Nucleus accumbens (tissue), 56 donors: ENCODE data around the gene NFATC4.
"Not testable (repeated sequence)": the region's sequence is repeated elsewhere in the genome, so short reads cannot be mapped to it uniquely, and the experiment has no call there.

Experiments
- DNase-seq, 56 donors: peaks; one replicate each; lab custom pipeline; 2025; lab: John Stamatoyannopoulos, UW

NFATC4 gene

DNA sequence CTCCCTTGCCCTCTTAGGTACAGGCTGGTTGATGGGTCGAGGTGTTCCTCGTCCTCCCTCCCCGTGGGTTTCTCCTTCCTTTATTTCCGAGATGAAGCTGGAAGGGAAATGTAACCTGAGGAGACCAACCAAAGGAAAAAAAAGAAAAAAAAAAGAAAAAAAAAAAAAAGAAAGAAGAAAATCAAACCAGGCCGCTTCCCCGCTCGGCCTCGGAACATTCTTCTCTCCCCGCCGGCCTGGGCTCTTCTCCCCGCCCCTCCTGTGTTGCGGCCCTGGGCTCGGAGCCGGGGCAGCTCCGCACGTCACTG lies 1.6 kb upstream of the NFATC4 start:
- no peak for DNase-seq

- peak in 38 of 56 donors; percentile 9 to 70 (median 33) for DNase-seq
These were observed 1.1 kb upstream of the NFATC4 start for GRCh38 chr14:24366721-24367513.

GRCh38 chr14:24368212-24368561 lies 203 bp downstream of the NFATC4 start:
- DNase-seq, result peak in 1 of 56 donors; percentile 61

GRCh38 chr14:24368562-24369252 lies 723 bp downstream of the NFATC4 start:
- peak in 29 of 56 donors; percentile 7 to 80 (median 30) for DNase-seq

GRCh38 chr14:24369463-24369862 lies 1.5 kb downstream of the NFATC4 start:
- no peak for DNase-seq

DNA sequence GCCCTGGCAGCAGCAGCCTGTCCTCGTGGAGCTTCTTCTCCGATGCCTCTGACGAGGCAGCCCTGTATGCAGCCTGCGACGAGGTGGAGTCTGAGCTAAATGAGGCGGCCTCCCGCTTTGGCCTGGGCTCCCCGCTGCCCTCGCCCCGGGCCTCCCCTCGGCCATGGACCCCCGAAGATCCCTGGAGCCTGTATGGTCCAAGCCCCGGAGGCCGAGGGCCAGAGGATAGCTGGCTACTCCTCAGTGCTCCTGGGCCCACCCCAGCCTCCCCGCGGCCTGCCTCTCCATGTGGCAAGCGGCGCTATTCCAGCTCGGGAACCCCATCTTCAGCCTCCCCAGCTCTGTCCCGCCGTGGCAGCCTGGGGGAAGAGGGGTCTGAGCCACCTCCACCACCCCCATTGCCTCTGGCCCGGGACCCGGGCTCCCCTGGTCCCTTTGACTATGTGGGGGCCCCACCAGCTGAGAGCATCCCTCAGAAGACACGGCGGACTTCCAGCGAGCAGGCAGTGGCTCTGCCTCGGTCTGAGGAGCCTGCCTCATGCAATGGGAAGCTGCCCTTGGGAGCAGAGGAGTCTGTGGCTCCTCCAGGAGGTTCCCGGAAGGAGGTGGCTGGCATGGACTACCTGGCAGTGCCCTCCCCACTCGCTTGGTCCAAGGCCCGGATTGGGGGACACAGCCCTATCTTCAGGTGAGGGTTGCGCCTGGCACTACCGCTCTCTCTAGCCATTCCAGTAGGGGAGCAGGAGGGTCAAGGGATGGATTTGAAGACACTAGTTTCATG lies 2.1 kb downstream of the NFATC4 start:
- no peak for DNase-seq

GRCh38 chr14:24370748-24371147 lies 2.8 kb downstream of the NFATC4 start:
- no peak for DNase-seq

- not testable (repeated sequence) for DNase-seq
These were observed 3.6 kb downstream of the NFATC4 start for GRCh38 chr14:24371605-24372004.

DNA sequence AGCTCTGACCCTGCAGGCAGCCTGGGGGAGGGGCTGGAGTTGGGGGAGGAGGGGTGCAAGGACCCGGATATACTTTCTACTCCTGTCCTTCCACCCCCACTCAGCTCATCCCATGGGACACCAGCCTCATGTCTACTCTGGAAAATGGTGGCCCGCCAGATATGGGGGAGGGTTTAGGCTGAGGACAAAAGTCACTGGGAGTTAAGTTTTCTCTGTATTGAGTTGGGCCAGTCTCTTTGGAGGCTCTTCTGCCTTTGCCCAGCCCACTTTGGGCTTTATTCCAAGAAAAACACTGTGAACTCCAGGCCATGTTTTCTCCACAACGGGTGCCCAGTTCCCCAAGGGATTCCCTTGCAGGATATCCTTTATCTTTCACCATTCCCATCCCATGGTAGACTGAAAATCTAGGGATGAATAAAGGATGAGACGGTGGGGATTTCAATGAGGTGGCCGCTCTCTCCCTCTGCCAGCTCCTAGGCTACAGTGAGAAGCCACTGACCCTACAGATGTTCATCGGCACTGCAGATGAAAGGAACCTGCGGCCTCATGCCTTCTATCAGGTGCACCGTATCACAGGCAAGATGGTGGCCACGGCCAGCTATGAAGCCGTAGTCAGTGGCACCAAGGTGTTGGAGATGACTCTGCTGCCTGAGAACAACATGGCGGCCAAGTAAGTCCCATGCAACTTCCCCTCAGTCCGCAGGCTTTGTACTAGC lies 4.9 kb downstream of the NFATC4 start:
- no peak for DNase-seq

DNA sequence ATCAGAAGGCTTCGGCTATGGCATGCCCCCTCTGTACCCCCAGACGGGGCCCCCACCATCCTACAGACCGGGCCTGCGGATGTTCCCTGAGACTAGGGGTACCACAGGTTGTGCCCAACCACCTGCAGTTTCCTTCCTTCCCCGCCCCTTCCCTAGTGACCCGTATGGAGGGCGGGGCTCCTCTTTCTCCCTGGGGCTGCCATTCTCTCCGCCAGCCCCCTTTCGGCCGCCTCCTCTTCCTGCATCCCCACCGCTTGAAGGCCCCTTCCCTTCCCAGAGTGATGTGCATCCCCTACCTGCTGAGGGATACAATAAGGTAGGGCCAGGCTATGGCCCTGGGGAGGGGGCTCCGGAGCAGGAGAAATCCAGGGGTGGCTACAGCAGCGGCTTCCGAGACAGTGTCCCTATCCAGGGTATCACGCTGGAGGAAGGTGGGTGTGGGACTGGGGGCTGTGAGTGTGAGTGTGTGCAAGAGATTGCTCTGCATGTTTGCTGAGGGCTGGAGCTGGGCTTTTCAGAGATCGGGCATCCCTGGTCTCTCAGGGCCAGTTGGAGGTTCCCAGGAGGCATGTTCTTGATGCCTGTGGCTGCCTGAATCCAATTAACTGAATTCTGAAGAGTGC lies 8.6 kb downstream of the NFATC4 start:
- no peak for DNase-seq

DNA sequence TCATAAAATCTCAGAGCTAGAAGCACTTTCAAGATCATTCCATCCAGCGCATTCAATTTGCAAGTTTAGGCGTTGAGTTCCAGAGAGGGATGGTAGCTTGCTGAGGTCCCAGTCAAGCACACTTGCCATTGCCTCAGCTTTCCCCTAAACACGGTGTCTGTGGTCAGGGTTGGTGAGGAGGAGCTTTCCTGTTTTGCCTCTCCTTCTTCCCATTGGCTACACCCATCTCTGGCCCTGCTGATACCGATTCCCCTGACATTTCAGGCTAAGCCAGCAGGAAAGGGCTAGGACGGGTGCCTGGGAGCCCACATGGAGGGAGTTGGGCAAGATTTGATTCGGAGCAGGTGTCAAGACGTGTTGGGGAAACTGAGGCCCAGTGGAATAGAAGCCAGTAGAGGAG lies 9.1 kb downstream of the NFATC4 start:
- no peak for DNase-seq

GRCh38 chr14:24377657-24378056 lies 9.7 kb downstream of the NFATC4 start:
- no peak for DNase-seq

GRCh38 chr14:24378327-24378726 lies 10.3 kb downstream of the NFATC4 start:
- no peak for DNase-seq

GRCh38 chr14:24378981-24379906 lies 11.3 kb downstream of the NFATC4 start:
- no peak for DNase-seq

DNA sequence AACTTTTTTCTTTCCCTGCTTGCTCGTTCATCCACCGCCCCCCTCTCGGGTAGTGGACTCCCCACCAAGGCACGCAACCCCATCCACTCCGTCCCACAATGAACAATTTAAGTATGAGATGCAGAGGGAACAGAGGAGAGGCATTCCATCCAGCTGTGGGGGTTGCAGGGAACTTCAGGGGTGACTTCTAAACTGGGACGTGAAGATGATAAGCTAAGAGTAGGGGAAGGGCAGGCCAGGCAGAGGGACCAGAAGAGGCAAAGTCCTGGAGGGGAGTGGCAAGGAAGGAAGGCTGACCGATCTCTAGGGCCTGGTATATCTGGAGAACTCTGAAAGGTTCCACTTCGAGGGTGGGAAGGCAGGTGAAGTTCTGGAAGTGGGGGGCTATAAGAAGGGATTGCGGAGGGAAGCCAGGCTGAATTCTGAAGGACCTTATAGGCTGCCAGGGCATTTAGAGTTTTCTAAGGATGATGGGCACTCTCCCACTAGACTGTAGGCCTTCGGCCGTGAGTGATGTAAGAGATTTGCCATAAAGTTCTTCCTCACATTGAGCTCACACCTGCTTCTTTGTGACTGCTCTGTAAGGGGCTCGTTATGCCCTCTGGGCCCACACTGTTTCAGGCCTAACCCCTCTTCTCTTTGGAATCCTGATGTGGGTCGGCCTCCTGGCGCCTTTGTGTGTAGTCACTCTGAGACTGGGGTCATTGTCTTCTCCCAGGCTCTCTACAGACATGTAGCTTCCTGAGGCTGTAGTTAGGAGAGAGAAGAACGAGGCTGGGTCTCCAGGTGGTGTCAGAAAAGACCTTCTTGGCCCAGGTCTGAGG lies 12.1 kb downstream of the NFATC4 start:
- DNase-seq, result no peak

GRCh38 chr14:24381363-24382063 lies 13.5 kb downstream of the NFATC4 start:
- no peak for DNase-seq

GRCh38 chr14:24382064-24382371 lies 14.0 kb downstream of the NFATC4 start:
- no peak for DNase-seq

GRCh38 chr14:24384169-24384568 lies 16.2 kb downstream of the NFATC4 start:
- no peak for DNase-seq
